ENCODE data around the gene PPA1.
"Not testable (repeated sequence)": the region's sequence is repeated elsewhere in the genome, so short reads cannot be mapped to it uniquely, and the experiment has no call there.

PPA1 gene

DNA sequence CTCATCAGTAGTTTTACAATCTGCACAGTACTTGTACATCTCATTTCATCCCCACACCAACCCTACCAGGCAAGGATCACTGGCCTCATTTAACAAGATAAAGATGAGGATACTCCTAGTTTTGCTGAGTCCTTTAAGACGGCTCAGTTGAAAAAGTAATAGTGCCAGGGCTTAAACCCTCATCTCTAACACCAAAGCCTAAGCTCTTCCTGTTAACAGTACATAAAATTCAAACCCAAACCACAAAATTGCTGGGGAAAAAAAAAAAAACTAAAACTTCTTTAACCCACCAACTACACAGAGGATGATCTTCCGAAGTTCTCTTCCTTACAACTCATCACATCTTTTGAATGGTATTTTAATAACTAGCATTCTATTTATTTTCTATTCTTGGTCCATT, 64.2 kb downstream of the PPA1 start:
- peak; percentile 22 for DNase-seq (ENCODE audit: low spot score)

DNA sequence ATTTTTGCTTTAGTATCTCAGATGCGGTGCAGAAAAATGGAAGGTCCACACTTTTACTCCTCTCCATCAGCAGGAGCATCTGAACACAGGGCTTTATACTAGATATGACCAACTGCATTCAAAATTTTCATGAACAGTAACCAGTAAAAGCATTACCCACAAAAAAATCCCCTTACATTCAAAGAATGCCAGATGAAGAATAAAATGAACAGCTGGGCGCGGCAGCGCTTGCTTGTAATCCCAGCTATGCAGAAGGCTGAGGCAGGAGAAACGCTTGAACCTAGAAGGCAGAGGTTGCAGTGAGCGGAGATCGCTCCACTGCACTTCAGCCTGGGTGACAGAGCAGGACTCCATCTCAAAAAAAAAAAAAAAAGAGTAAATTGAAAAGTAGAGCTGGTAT, 66.0 kb downstream of the PPA1 start:
- DNase-seq (ENCODE audit: low spot score), result no peak

DNA sequence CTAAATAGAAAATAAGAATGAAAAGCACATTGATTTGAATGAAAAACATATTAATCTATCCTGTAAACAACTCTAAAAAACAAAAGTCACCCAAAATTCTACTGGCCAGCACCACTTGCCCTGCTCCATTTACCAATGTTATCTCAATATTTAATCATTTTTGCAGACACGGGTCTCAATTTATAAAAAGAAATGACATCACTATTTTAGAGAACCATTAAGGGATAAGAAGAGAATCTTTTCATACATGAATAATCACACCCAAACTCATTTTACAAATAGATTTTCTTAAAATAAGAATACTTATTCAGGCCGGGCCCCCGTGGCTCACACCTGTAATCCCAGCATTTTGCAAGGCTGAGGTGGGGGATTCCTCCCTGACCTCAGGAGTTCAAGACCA, 66.8 kb downstream of the PPA1 start:
- DNase-seq (ENCODE audit: low spot score), result no peak

DNA sequence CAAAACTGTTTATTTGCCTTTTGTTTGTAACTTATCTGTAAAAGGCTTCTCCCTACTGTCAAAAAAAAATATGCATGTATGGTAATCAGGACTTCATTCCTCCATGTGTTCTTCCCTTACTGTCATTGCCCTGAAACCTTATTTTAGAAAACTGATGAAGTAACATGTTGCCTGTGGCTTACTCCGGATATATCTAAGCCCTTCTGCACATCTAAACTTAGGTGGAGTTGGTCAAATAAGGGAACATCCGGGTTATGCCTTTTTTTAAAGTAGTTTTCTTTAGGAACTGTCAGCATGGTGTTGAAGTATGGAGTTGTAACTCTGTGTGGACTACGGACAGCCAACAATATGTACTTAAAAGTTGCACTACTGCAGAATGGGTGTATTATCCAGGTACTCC, 69.1 kb downstream of the PPA1 start:
- no peak for DNase-seq (ENCODE audit: low spot score)

DNA sequence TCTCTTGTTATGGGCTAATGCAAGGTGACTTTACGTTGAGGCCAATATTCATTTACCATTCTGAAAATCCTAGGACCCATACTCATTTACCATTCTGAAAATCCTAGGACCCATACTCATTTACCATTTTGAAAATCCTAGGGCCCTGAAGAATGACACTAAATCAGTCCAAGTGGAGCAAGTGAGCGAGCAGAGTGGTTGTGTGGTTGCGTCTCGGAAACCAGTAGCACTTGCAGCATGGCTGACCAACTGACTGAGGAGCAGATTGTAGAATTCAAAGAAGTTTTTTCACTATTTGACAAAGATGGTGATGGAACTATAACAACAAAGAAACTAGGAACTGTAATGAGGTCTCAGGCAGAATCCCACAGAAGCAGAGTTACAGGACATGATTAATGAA, 69.8 kb downstream of the PPA1 start:
- no peak for DNase-seq (ENCODE audit: low spot score)

DNA sequence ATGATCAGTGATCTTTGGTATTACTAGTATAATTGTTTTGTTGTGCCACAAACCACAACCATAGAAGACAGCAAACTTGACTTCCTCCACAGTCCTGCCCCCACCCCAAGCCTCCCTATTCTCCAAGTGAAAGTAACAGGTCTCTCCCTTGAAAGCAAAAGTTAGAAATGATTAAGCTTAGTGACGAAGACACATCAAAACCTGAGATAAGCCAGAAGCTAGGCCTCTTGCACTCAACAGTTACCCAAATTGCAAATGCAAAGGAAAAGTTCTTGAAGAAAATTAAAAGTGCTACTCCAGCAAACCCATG, 70.4 kb downstream of the PPA1 start:
- DNase-seq (ENCODE audit: low spot score), result no peak

DNA sequence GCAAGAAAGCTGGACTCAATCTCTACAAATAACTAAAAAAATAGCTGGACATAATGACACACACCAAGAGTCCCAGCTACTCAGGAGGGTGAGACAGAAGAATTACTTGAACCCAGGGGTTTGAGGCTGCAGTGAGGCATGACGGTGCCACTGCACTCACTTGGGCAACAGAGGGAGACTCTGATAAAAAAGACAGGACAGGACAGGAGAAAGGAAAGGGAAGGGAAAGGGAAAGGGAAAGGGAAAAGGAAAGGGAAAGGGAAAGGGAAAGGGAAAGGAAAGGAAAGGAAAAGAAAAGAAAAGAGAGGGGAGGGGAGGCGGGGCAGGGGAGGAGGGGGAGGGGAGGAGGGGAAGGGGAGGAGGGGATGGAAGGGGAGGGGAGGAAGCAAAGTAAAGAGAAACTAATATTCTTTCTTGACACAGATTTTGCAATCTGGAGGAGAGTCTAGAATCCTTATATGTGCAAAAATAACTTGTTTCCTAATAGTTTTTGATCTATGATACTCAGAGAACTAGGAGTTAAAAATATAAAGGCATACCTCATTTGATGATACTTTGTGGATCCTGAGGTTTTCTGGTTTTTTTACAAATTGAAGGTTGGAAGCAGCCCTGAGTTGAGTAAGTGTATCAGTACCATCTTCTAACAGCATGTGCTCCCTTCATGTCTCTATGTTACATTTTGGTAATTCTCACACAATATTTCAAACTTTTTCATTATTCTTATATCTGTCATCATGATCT, 70.9 kb downstream of the PPA1 start:
- no peak for DNase-seq (ENCODE audit: low spot score)

DNA sequence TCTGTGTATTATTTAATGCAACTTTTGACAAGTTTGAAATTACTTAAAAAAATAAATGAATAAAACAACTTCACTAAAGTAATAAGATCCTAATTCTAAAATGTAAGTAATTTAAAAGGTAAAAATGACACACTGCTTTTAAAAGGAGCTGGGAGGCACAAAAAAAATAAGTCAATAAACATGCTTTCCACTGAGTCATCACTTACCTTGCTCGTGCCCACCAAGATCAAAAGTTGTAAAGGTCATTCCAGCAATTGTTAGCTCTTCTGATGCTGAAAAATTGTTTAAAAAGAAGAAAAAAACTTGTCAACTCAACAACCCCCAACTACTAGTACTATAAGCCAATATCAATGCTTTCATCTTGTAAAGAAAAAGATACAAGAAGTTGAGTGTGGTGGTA, 72.4 kb downstream of the PPA1 start:
- DNase-seq (ENCODE audit: low spot score), result no peak

DNA sequence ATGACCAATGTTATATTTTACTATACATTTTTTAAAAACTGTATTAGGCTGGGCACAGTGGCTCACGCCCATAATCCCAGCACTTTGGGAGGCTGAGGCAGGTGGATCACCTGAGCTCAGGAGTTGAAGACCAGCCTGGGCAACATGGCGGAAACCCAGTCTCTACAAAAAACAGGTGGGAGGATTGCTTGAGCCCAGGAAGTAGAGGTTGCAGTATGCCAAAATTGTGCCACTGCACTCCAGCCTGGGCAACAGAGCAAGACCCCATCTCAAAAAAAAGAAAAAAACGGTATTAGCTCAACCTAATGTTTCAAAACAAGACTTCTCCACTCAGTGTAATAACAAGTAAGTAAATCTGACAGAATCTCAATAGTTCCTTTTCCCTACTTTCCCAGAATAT, 73.9 kb downstream of the PPA1 start:
- not testable (repeated sequence) for DNase-seq (ENCODE audit: low spot score)

DNA sequence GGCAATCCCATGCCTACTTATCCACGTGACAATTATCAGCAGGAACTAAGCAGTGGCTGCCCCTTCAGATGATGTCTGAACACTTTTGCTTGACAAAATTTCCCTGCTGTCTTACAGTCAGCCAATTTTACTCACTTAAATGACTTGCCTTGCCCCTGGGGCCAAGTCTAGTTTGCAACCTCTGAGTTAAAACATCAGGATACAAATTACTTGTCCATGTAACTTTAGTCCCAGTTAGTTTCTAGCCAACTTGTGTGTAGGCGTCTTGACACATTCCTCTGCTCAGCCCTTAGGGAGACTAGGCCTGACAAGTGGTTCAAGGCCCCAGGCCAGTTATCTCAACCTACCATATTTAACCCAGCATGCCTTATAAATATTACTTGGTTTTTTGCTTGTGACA, 75.1 kb downstream of the PPA1 start:
- DNase-seq (ENCODE audit: low spot score), result no peak

DNA sequence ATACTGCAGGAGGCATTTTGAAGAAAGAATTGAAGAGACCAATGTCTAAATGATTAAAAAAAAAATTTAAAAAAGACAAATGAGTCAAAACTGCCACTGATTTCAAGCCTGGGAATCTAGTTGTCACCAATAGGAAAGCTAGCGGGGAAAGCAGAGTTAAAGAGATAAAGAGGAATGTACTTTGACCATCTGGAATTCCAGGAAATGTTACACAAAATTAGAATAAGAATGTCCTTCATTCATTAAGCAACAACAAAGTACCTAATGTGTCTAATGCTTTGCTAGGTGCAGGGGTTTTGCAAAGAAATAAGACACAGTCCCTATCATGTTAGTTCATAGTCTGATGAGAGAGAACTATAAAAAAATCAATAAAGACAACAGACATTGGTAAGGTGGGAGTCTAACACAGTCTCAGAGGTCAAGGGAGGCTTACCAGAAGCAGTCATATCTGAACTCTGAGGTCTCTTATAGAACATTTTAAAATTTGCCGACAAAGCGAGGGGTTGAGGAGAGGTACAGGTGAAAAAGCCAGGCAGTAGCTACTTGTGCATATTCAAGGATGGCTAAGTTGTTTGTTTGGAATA, 77.9 kb downstream of the PPA1 start:
- DNase-seq (ENCODE audit: low spot score), result no peak
